Skeletal muscle satellite cell (primary cell): Measurements from ENCODE around the gene AAK1.
"Not testable (repeated sequence)": the region's sequence is repeated elsewhere in the genome, so short reads cannot be mapped to it uniquely, and the experiment has no call there.

Experiments
- H3K27me3 ChIP-seq: 2 replicates; pipeline ENCODE4 v1.7.0; 2013; ENCODE audit warnings: low read length; ENCODE audit not compliant: control insufficient read depth, insufficient read depth
- H3K36me3 ChIP-seq: 2 replicates; pipeline ENCODE4 v1.7.0; 2013; ENCODE audit warnings: mild to moderate bottlenecking, control low read depth, low read length; ENCODE audit not compliant: insufficient read depth
- H3K4me1 ChIP-seq: 2 replicates; pipeline ENCODE4 v1.7.0; 2013; ENCODE audit warnings: low read length; ENCODE audit not compliant: control insufficient read depth, insufficient read depth
- H3K4me2 ChIP-seq: 2 replicates; pipeline ENCODE4 v1.7.0; 2013; ENCODE audit warnings: mild to moderate bottlenecking, low read length
- H3K4me3 ChIP-seq: 2 replicates; pipeline ENCODE4 v1.7.0; 2013; ENCODE audit warnings: low read length
- H3K9ac ChIP-seq: 2 replicates; pipeline ENCODE4 v1.7.0; 2013; ENCODE audit warnings: mild to moderate bottlenecking, low read depth, low read length, moderate library complexity
- H3K9me3 ChIP-seq: replicated peaks from 2 replicates; pipeline ENCODE4 v1.7.0; 2013; ENCODE audit warnings: mild to moderate bottlenecking, control low read depth, low read length

AAK1 gene

GRCh38 chr2:69612200-69612599 is 31.3 kb downstream of the AAK1 start:
- no peaks in the 10 kb centered on the region for H3K4me1 ChIP-seq
- no peak overlapping the region for H3K9ac ChIP-seq
- H3K4me2 ChIP-seq, result no peak overlapping the region
- no peaks in the 10 kb centered on the region for H3K27me3 ChIP-seq
- no peaks in the 10 kb centered on the region for H3K36me3 ChIP-seq
- H3K9me3 ChIP-seq, result no peaks in the 10 kb centered on the region
- no peak overlapping the region for H3K4me3 ChIP-seq

GRCh38 chr2:69608109-69608508 is 35.4 kb downstream of the AAK1 start:
- Histone ChIP-seq H3K4me2 (no peak overlapping the region), H3K4me3 (no peak overlapping the region), H3K36me3 (no peaks in the 10 kb centered on the region), H3K9me3 (no peaks in the 10 kb centered on the region), H3K27me3 (no peaks in the 10 kb centered on the region), H3K9ac (no peak overlapping the region), H3K4me1 (no peaks in the 10 kb centered on the region)

- not testable (repeated sequence) for H3K9me3 ChIP-seq, H3K4me3 ChIP-seq, H3K36me3 ChIP-seq, H3K4me2 ChIP-seq, H3K9ac ChIP-seq, H3K27me3 ChIP-seq, H3K4me1 ChIP-seq
These were observed 36.8 kb downstream of the AAK1 start for GRCh38 chr2:69606771-69607170.

- Histone ChIP-seq H3K27me3 (no peaks in the 10 kb centered on the region), H3K9ac (no peak overlapping the region), H3K4me1 (peaks cover 14% of the 10 kb centered on the region), H3K36me3 (no peaks in the 10 kb centered on the region), H3K4me2 (no peak overlapping the region), H3K9me3 (no peaks in the 10 kb centered on the region), H3K4me3 (no peak overlapping the region)
These were observed 38.3 kb downstream of the AAK1 start for GRCh38 chr2:69605284-69605683.

- H3K36me3 ChIP-seq, result no peaks in the 10 kb centered on the region
- H3K9ac ChIP-seq, result no peak overlapping the region
- H3K4me3 ChIP-seq, result no peak overlapping the region
- H3K9me3 ChIP-seq, result no peaks in the 10 kb centered on the region
- no peaks in the 10 kb centered on the region for H3K27me3 ChIP-seq
- H3K4me1 ChIP-seq, result peaks cover 15% of the 10 kb centered on the region
- H3K4me2 ChIP-seq, result no peak overlapping the region
These were observed 38.7 kb downstream of the AAK1 start for GRCh38 chr2:69604836-69605235.

- Histone ChIP-seq H3K9me3 (no peaks in the 10 kb centered on the region), H3K4me2 (no peak overlapping the region), H3K36me3 (no peaks in the 10 kb centered on the region), H3K4me3 (no peak overlapping the region), H3K27me3 (no peaks in the 10 kb centered on the region), H3K9ac (no peak overlapping the region), H3K4me1 (peaks cover 15% of the 10 kb centered on the region)
These were observed 39.4 kb downstream of the AAK1 start for GRCh38 chr2:69604026-69604678.

- Histone ChIP-seq H3K36me3 (peaks cover 4% of the 10 kb centered on the region), H3K4me1 (peaks cover 15% of the 10 kb centered on the region), H3K9ac (no peak overlapping the region), H3K9me3 (no peaks in the 10 kb centered on the region), H3K27me3 (no peaks in the 10 kb centered on the region), H3K4me3 (no peak overlapping the region), H3K4me2 (no peak overlapping the region)
These were observed 40.3 kb downstream of the AAK1 start for GRCh38 chr2:69603146-69603743.

GRCh38 chr2:69601179-69601612 is 42.3 kb downstream of the AAK1 start:
- Histone ChIP-seq H3K27me3 (no peaks in the 10 kb centered on the region), H3K4me1 (peaks cover 15% of the 10 kb centered on the region), H3K36me3 (peaks cover 4% of the 10 kb centered on the region), H3K4me2 (no peak overlapping the region), H3K9me3 (no peaks in the 10 kb centered on the region), H3K9ac (no peak overlapping the region), H3K4me3 (no peak overlapping the region)

- H3K9ac ChIP-seq, result no peak overlapping the region
- peaks cover 15% of the 10 kb centered on the region for H3K4me1 ChIP-seq
- H3K9me3 ChIP-seq, result no peaks in the 10 kb centered on the region
- no peaks in the 10 kb centered on the region for H3K27me3 ChIP-seq
- H3K36me3 ChIP-seq, result peaks cover 4% of the 10 kb centered on the region
- no peak overlapping the region for H3K4me3 ChIP-seq
- no peak overlapping the region for H3K4me2 ChIP-seq
These were observed 43.1 kb downstream of the AAK1 start for GRCh38 chr2:69600425-69600824.

GRCh38 chr2:69597843-69598610 is 45.5 kb downstream of the AAK1 start:
- Histone ChIP-seq H3K4me3 (no peak overlapping the region), H3K36me3 (peaks cover 4% of the 10 kb centered on the region), H3K4me1 (peaks cover 15% of the 10 kb centered on the region), H3K4me2 (no peak overlapping the region), H3K27me3 (no peaks in the 10 kb centered on the region), H3K9me3 (no peaks in the 10 kb centered on the region), H3K9ac (no peak overlapping the region)

- no peak overlapping the region for H3K4me3 ChIP-seq
- H3K4me2 ChIP-seq, result no peak overlapping the region
- H3K9me3 ChIP-seq, result no peaks in the 10 kb centered on the region
- H3K9ac ChIP-seq, result no peak overlapping the region
- peaks cover 4% of the 10 kb centered on the region for H3K36me3 ChIP-seq
- peaks cover 15% of the 10 kb centered on the region for H3K4me1 ChIP-seq
- no peaks in the 10 kb centered on the region for H3K27me3 ChIP-seq
These were observed 46.4 kb downstream of the AAK1 start for GRCh38 chr2:69597105-69597504.
